Activated CD4-positive, alpha-beta T cell treated with anti-CD3 and anti-CD28 coated beads, Interleukin-2, amount 50 U/mL, for 48 hours (primary cell): ENCODE results near the gene ARHGEF18.
A peak's percentile ranks its signal among the peaks of the same experiment; 100 is the strongest.
"Not testable (repeated sequence)": the region's sequence is repeated elsewhere in the genome, so short reads cannot be mapped to it uniquely, and the experiment has no call there.

Source experiments
- DNase-seq, 2 experiments: peaks; one replicate each; pipeline ENCODE4 v3.0.0-alpha.2; 2020

ARHGEF18 gene

GRCh38 chr19:7349231-7349591, 474 bp downstream of the ARHGEF18 start:
- DNase-seq: no peak

- peak in 1 of 2 experiments; percentile 36 for DNase-seq
These were observed 1.4 kb downstream of the ARHGEF18 start for GRCh38 chr19:7349961-7350711.

- no peak for DNase-seq
These were observed 3.1 kb downstream of the ARHGEF18 start for GRCh38 chr19:7351861-7352260.

- DNase-seq: no peak
These were observed 6.5 kb downstream of the ARHGEF18 start for GRCh38 chr19:7355151-7355820.

- DNase-seq: no peak
These were observed 7.1 kb downstream of the ARHGEF18 start for GRCh38 chr19:7355871-7356270.

GRCh38 chr19:7356899-7357627, 8.3 kb downstream of the ARHGEF18 start:
- DNase-seq: no peak

- DNase-seq: no peak
These were observed 9.4 kb downstream of the ARHGEF18 start for GRCh38 chr19:7358102-7358597.

- DNase-seq: no peak
These were observed 11.8 kb downstream of the ARHGEF18 start for GRCh38 chr19:7360393-7360984.

GRCh38 chr19:7363225-7363624, 14.5 kb downstream of the ARHGEF18 start:
- no peak for DNase-seq

GRCh38 chr19:7366701-7367420, 18.1 kb downstream of the ARHGEF18 start:
- DNase-seq: peak in 1 of 2 experiments; percentile 35

GRCh38 chr19:7368456-7368855, 19.7 kb downstream of the ARHGEF18 start:
- DNase-seq: no peak

GRCh38 chr19:7368866-7369265, 20.1 kb downstream of the ARHGEF18 start:
- DNase-seq: not testable (repeated sequence)

- DNase-seq: no peak
These were observed 21.8 kb downstream of the ARHGEF18 start for GRCh38 chr19:7370546-7370945.

- DNase-seq: no peak
These were observed 22.3 kb downstream of the ARHGEF18 start for GRCh38 chr19:7371001-7371400.

GRCh38 chr19:7372810-7373209, 24.1 kb downstream of the ARHGEF18 start:
- no peak for DNase-seq

GRCh38 chr19:7373862-7374261, 25.1 kb downstream of the ARHGEF18 start:
- DNase-seq: peak in 1 of 2 experiments; percentile 11

- no peak for DNase-seq
These were observed 27.6 kb downstream of the ARHGEF18 start for GRCh38 chr19:7376151-7376852.

GRCh38 chr19:7377196-7377595, 28.5 kb downstream of the ARHGEF18 start:
- no peak for DNase-seq

- no peak for DNase-seq
These were observed 32.3 kb downstream of the ARHGEF18 start for GRCh38 chr19:7381073-7381390.

GRCh38 chr19:7382694-7383093, 34.0 kb downstream of the ARHGEF18 start:
- DNase-seq: no peak

- DNase-seq: no peak
These were observed 34.5 kb downstream of the ARHGEF18 start for GRCh38 chr19:7383284-7383683.

- no peak for DNase-seq
These were observed 36.3 kb downstream of the ARHGEF18 start for GRCh38 chr19:7385062-7385461.
